Measurements from ENCODE around the gene ZSCAN18. TPM values are rescaled to one million over a fixed set of nuclear protein-coding genes. Genes with fewer than 3 reads are reported as not detected.

The ZSCAN18 gene
- total and polyA plus RNA-seq, 2 donors: 27.8 to 73.4 TPM

GRCh38 chr19:58091251-58091995 is 6.6 kb downstream of the ZSCAN18 start:
- H3K27ac ChIP-seq (ENCODE audit: low read depth in 1 of 2, low read length in 1 of 2): no peak overlapping the region
- no peak for DNase-seq (ENCODE audit: low read depth in 6 of 9, low spot score in 9 of 9)
- peaks cover 9 to 86% of the 10 kb centered on the region in 2 donors for H3K9me3 ChIP-seq (ENCODE audit: control insufficient read depth in 2 of 2, insufficient read depth in 1 of 2, low read length in 1 of 2)
- H3K36me3 ChIP-seq (ENCODE audit: control insufficient read depth in 2 of 2, insufficient read depth in 2 of 2, low read length in 1 of 2): peaks cover 0 to 13% of the 10 kb centered on the region in 2 donors
- 95% methylated on average over 11 of the region's 11 CpGs for WGBS
- H3K4me3 ChIP-seq (ENCODE audit: low read length in 2 of 2): no peak overlapping the region
- no peaks in the 10 kb centered on the region for H3K4me1 ChIP-seq (ENCODE audit: control insufficient read depth in 2 of 2, insufficient read depth in 2 of 2, low read length in 2 of 2)
- H3K27me3 ChIP-seq (ENCODE audit: control insufficient read depth in 2 of 2, insufficient read depth in 1 of 2, low read length in 1 of 2): no peaks in the 10 kb centered on the region

GRCh38 chr19:58089846-58090245 is 8.2 kb downstream of the ZSCAN18 start:
- no peak for DNase-seq (ENCODE audit: low read depth in 6 of 9, low spot score in 9 of 9)
- WGBS: 98% methylated on average over 16 of the region's 16 CpGs
- no peaks in the 10 kb centered on the region for H3K4me1 ChIP-seq (ENCODE audit: control insufficient read depth in 2 of 2, insufficient read depth in 2 of 2, low read length in 2 of 2)
- peaks cover 0 to 29% of the 10 kb centered on the region in 2 donors for H3K36me3 ChIP-seq (ENCODE audit: control insufficient read depth in 2 of 2, insufficient read depth in 2 of 2, low read length in 1 of 2)
- no peak overlapping the region for H3K27ac ChIP-seq (ENCODE audit: low read depth in 1 of 2, low read length in 1 of 2)
- peaks cover 22 to 86% of the 10 kb centered on the region in 2 donors for H3K9me3 ChIP-seq (ENCODE audit: control insufficient read depth in 2 of 2, insufficient read depth in 1 of 2, low read length in 1 of 2)
- H3K27me3 ChIP-seq (ENCODE audit: control insufficient read depth in 2 of 2, insufficient read depth in 1 of 2, low read length in 1 of 2): no peaks in the 10 kb centered on the region
- no peak overlapping the region for H3K4me3 ChIP-seq (ENCODE audit: low read length in 2 of 2)

- DNase-seq (ENCODE audit: low read depth in 6 of 9, low spot score in 9 of 9): no peak
- Histone ChIP-seq H3K27me3 (ENCODE audit: control insufficient read depth in 2 of 2, insufficient read depth in 1 of 2, low read length in 1 of 2) (no peaks in the 10 kb centered on the region), H3K27ac (ENCODE audit: low read depth in 1 of 2, low read length in 1 of 2) (no peak overlapping the region), H3K4me3 (ENCODE audit: low read length in 2 of 2) (no peak overlapping the region), H3K36me3 (ENCODE audit: control insufficient read depth in 2 of 2, insufficient read depth in 2 of 2, low read length in 1 of 2) (peaks cover 2 to 36% of the 10 kb centered on the region in 2 donors), H3K9me3 (ENCODE audit: control insufficient read depth in 2 of 2, insufficient read depth in 1 of 2, low read length in 1 of 2) (peaks cover 27 to 83% of the 10 kb centered on the region in 2 donors), H3K4me1 (ENCODE audit: control insufficient read depth in 2 of 2, insufficient read depth in 2 of 2, low read length in 2 of 2) (no peaks in the 10 kb centered on the region)
- WGBS: 99% methylated on average over 13 of the region's 13 CpGs
These were observed 9.4 kb downstream of the ZSCAN18 start for GRCh38 chr19:58088521-58089052.

- no peak for DNase-seq (ENCODE audit: low read depth in 6 of 9, low spot score in 9 of 9)
- H3K36me3 ChIP-seq (ENCODE audit: control insufficient read depth in 2 of 2, insufficient read depth in 2 of 2, low read length in 1 of 2): peaks cover 2 to 36% of the 10 kb centered on the region in 2 donors
- H3K4me1 ChIP-seq (ENCODE audit: control insufficient read depth in 2 of 2, insufficient read depth in 2 of 2, low read length in 2 of 2): no peaks in the 10 kb centered on the region
- no peak overlapping the region for H3K4me3 ChIP-seq (ENCODE audit: low read length in 2 of 2)
- no peak overlapping the region for H3K27ac ChIP-seq (ENCODE audit: low read depth in 1 of 2, low read length in 1 of 2)
- WGBS: 97% methylated on average over 23 of the region's 23 CpGs
- H3K27me3 ChIP-seq (ENCODE audit: control insufficient read depth in 2 of 2, insufficient read depth in 1 of 2, low read length in 1 of 2): no peaks in the 10 kb centered on the region
- H3K9me3 ChIP-seq (ENCODE audit: control insufficient read depth in 2 of 2, insufficient read depth in 1 of 2, low read length in 1 of 2): peaks cover 32 to 83% of the 10 kb centered on the region in 2 donors
These were observed 11.0 kb downstream of the ZSCAN18 start for GRCh38 chr19:58086825-58087710.

- DNase-seq (ENCODE audit: low read depth in 6 of 9, low spot score in 9 of 9): no peak
- Histone ChIP-seq H3K4me1 (ENCODE audit: control insufficient read depth in 2 of 2, insufficient read depth in 2 of 2, low read length in 2 of 2) (no peaks in the 10 kb centered on the region), H3K4me3 (ENCODE audit: low read length in 2 of 2) (no peak overlapping the region), H3K9me3 (ENCODE audit: control insufficient read depth in 2 of 2, insufficient read depth in 1 of 2, low read length in 1 of 2) (peaks cover 30 to 75% of the 10 kb centered on the region in 2 donors), H3K27ac (ENCODE audit: low read depth in 1 of 2, low read length in 1 of 2) (no peak overlapping the region), H3K36me3 (ENCODE audit: control insufficient read depth in 2 of 2, insufficient read depth in 2 of 2, low read length in 1 of 2) (peaks cover 2 to 36% of the 10 kb centered on the region in 2 donors), H3K27me3 (ENCODE audit: control insufficient read depth in 2 of 2, insufficient read depth in 1 of 2, low read length in 1 of 2) (no peaks in the 10 kb centered on the region)
- WGBS: 95% methylated on average over 29 of the region's 29 CpGs
These were observed 12.6 kb downstream of the ZSCAN18 start for GRCh38 chr19:58085348-58085875.

GRCh38 chr19:58084596-58085347 is 13.3 kb downstream of the ZSCAN18 start:
- Histone ChIP-seq H3K27me3 (ENCODE audit: control insufficient read depth in 2 of 2, insufficient read depth in 1 of 2, low read length in 1 of 2) (no peaks in the 10 kb centered on the region), H3K4me3 (ENCODE audit: low read length in 2 of 2) (no peak overlapping the region), H3K4me1 (ENCODE audit: control insufficient read depth in 2 of 2, insufficient read depth in 2 of 2, low read length in 2 of 2) (no peaks in the 10 kb centered on the region), H3K36me3 (ENCODE audit: control insufficient read depth in 2 of 2, insufficient read depth in 2 of 2, low read length in 1 of 2) (peaks cover 2 to 36% of the 10 kb centered on the region in 2 donors), H3K27ac (ENCODE audit: low read depth in 1 of 2, low read length in 1 of 2) (no peak overlapping the region), H3K9me3 (ENCODE audit: control insufficient read depth in 2 of 2, insufficient read depth in 1 of 2, low read length in 1 of 2) (peaks cover 31 to 75% of the 10 kb centered on the region in 2 donors)
- WGBS: 98% methylated on average over 69 of the region's 69 CpGs
- no peak for DNase-seq (ENCODE audit: low read depth in 6 of 9, low spot score in 9 of 9)

- Histone ChIP-seq H3K4me3 (ENCODE audit: low read length in 2 of 2) (no peak overlapping the region), H3K27ac (ENCODE audit: low read depth in 1 of 2, low read length in 1 of 2) (no peak overlapping the region), H3K4me1 (ENCODE audit: control insufficient read depth in 2 of 2, insufficient read depth in 2 of 2, low read length in 2 of 2) (no peaks in the 10 kb centered on the region), H3K9me3 (ENCODE audit: control insufficient read depth in 2 of 2, insufficient read depth in 1 of 2, low read length in 1 of 2) (peaks cover 25 to 76% of the 10 kb centered on the region in 2 donors), H3K36me3 (ENCODE audit: control insufficient read depth in 2 of 2, insufficient read depth in 2 of 2, low read length in 1 of 2) (peaks cover 2 to 34% of the 10 kb centered on the region in 2 donors), H3K27me3 (ENCODE audit: control insufficient read depth in 2 of 2, insufficient read depth in 1 of 2, low read length in 1 of 2) (no peaks in the 10 kb centered on the region)
- 97% methylated on average over 3 of the region's 3 CpGs for WGBS
- DNase-seq (ENCODE audit: low read depth in 6 of 9, low spot score in 9 of 9): no peak
These were observed 15.0 kb downstream of the ZSCAN18 start for GRCh38 chr19:58083021-58083420.

GRCh38 chr19:58079792-58080191 is 18.2 kb downstream of the ZSCAN18 start:
- Histone ChIP-seq H3K4me3 (ENCODE audit: low read length in 2 of 2) (no peak overlapping the region), H3K36me3 (ENCODE audit: control insufficient read depth in 2 of 2, insufficient read depth in 2 of 2, low read length in 1 of 2) (peaks cover 2 to 7% of the 10 kb centered on the region in 2 donors), H3K9me3 (ENCODE audit: control insufficient read depth in 2 of 2, insufficient read depth in 1 of 2, low read length in 1 of 2) (peaks cover 10 to 59% of the 10 kb centered on the region in 2 donors), H3K27me3 (ENCODE audit: control insufficient read depth in 2 of 2, insufficient read depth in 1 of 2, low read length in 1 of 2) (no peaks in the 10 kb centered on the region), H3K27ac (ENCODE audit: low read depth in 1 of 2, low read length in 1 of 2) (no peak overlapping the region), H3K4me1 (ENCODE audit: control insufficient read depth in 2 of 2, insufficient read depth in 2 of 2, low read length in 2 of 2) (no peaks in the 10 kb centered on the region)
- WGBS: 97% methylated on average over 10 of the region's 10 CpGs
- no peak for DNase-seq (ENCODE audit: low read depth in 6 of 9, low spot score in 9 of 9)

All from thymus (tissue), 11 donors.